Esophagus muscularis mucosa (tissue), 4 donors: ENCODE results near the gene SPNS1. TPM values are rescaled to one million over a fixed set of nuclear protein-coding genes. Genes with fewer than 3 reads are reported as not detected.

Experiments
- DNase-seq: peaks from one replicate; pipeline ENCODE4 v3.0.0-alpha.2; 2017; ENCODE audit errors: extremely low spot score
- H3K27ac ChIP-seq, 4 donors: fragments of 200-600 bp; sonication (generic); replicated peaks in 1 of 4; 1 replicate in 3 of 4; 2 replicates in 1 of 4; pipeline ENCODE4 v1.5.1; 2016 to 2019; ENCODE audit warnings: mild to moderate bottlenecking in 1 of 4
- H3K27me3 ChIP-seq, 4 donors: fragments of 200-600 bp; sonication (generic); one replicate each; pipeline versions ENCODE4 v1.5.1 to v1.6.0; 2016 to 2019
- H3K36me3 ChIP-seq, 4 donors: fragments of 200-600 bp; sonication (generic); one replicate each; pipeline ENCODE4 v1.5.1; 2016 to 2019
- H3K4me1 ChIP-seq, 4 donors: fragments of 200-600 bp; sonication (generic); one replicate each; pipeline ENCODE4 v1.5.1; 2016 to 2019
- H3K4me3 ChIP-seq, 4 donors: fragments of 200-600 bp; sonication (generic); 1 replicate in 2 of 4; 2 replicates in 2 of 4; pipeline ENCODE4 v1.5.1; 2016 to 2019; ENCODE audit warnings: mild to moderate bottlenecking in 4 of 4, moderate library complexity in 1 of 4
- H3K9me3 ChIP-seq, 4 donors: fragments of 200-600 bp; sonication (generic); 1 replicate in 3 of 4; 2 replicates in 1 of 4; pipeline ENCODE4 v1.5.1; 2016 to 2019
- CTCF ChIP-seq, 3 experiments: fragments of 200-600 bp in 2 of 3; fragments of 450-650 bp in 1 of 3; sonication (generic) in 2 of 3; IDR thresholded peaks; one replicate each; pipeline ENCODE4 v1.5.1; 2017 to 2019; ENCODE audit warnings: antibody characterized with exemption in 3 of 3, mild to moderate bottlenecking in 2 of 3, moderate library complexity in 1 of 3
- EP300 ChIP-seq: sonication (generic); formaldehyde crosslinking; IDR thresholded peaks from one replicate; pipeline ENCODE4 v1.6.1; 2017; ENCODE audit warnings: antibody characterized with exemption
- POLR2A ChIP-seq: fragments of 450-650 bp; IDR thresholded peaks from one replicate; pipeline ENCODE4 v1.6.1; 2017; ENCODE audit warnings: antibody characterized with exemption, moderate library complexity, mild to moderate bottlenecking, low read depth
- POLR2AphosphoS5 ChIP-seq, 2 donors: sonication (generic); formaldehyde crosslinking; IDR thresholded peaks; one replicate each; pipeline ENCODE4 v1.6.1; 2017; ENCODE audit warnings: antibody characterized with exemption in 2 of 2
- WGBS: methylation state at CpG from one replicate; pipeline ENCODE4 v1.1.5; 2018; 5-methylcytosine and 5-hydroxymethylcytosine counted together
- intact Hi-C: fragments of 100-400 bp; cut with DNase I; formaldehyde crosslinking; loops from one replicate; pipeline ENCODE4 v1.15.1; 2023
- total RNA-seq, 4 donors: library from RNA; depleted of rRNA; stranded (reverse); fragments of >200 nt; gene quantifications; one replicate each; pipeline versions ENCODE4 v1.1.0 to v1.2.1, GENCODE V29; 2016

The SPNS1 gene
- total RNA-seq, 4 donors from 2014 or later: 12.9 to 36.0 (median 21.8) TPM

- no peak for DNase-seq
- peaks cover 0 to 11% (median 5%) of the 10 kb centered on the region in 4 donors for H3K9me3 ChIP-seq
- H3K36me3 ChIP-seq: peaks cover 51 to 100% (median 96%) of the 10 kb centered on the region in 4 donors
- H3K27me3 ChIP-seq: no peaks in the 10 kb centered on the region
- H3K4me1 ChIP-seq: no peaks in the 10 kb centered on the region
- WGBS: 74% methylated on average over 11 of the region's 12 CpGs
- TF ChIP-seq EP300: no peak
- TF ChIP-seq POLR2A: no peak
- TF ChIP-seq CTCF (IDR thresholded peaks at IDR 0.05): no peak
- no peak for TF ChIP-seq POLR2AphosphoS5 (IDR thresholded peaks at IDR 0.05)
- no peak overlapping the region for H3K27ac ChIP-seq
- intact Hi-C loops: no loop called here
- H3K4me3 ChIP-seq: no peak overlapping the region
These were observed 9.5 kb downstream of the SPNS1 start for GRCh38 chr16:28984091-28984490.

DNA sequence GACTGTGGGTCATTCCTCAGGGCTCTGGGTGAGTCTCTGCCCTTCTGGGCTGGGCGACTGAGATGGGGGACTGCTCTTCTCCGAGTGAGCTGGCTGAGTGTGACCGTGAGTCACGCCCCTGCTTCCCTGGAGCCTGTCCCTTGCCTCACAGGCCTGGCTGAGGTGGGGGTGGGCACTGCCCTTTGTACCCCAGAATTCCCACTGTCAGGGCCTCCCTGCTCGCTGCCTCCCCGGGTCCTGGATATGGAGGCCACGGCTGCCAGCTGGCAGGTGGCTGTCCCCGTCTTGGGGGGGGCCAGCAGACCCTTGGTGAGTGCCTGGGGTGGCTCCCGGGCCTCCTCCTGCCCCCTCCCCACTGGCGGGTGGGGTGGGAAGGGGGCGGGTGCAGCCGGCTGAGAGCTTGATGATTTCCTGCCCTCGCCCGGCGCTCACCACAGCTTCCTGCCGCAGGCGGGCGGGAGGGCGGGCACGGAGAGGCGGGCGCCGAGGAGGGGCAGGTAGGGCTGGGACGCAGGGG, 10.1 kb downstream of the SPNS1 start, which contains the start of gene LAT:
LAT (plus strand) TSS at position 434 of the 517 bp plus-strand sequence. CDS start 366 bp downstream, outside the sequence.
- no CpG with 5 or more reads among the region's 24 CpGs for WGBS
- Histone ChIP-seq H3K4me3 (peak within 1 kb of the TSS; percentile 7 to 37 (median 8)), H3K27me3 (no peaks in the 10 kb centered on the region), H3K36me3 (peaks cover 45 to 100% (median 94%) of the 10 kb centered on the region in 4 donors), H3K9me3 (peaks cover 0 to 11% (median 5%) of the 10 kb centered on the region in 4 donors), H3K4me1 (no peaks in the 10 kb centered on the region), H3K27ac (no peak within 1 kb of the TSS)
- intact Hi-C loops: no loop called here
- DNase-seq: no peak
- TF ChIP-seq POLR2A (no peak), EP300 (no peak), POLR2AphosphoS5 (IDR thresholded peaks at IDR 0.05) (no peak), CTCF (IDR thresholded peaks at IDR 0.05) (no peak)

DNA sequence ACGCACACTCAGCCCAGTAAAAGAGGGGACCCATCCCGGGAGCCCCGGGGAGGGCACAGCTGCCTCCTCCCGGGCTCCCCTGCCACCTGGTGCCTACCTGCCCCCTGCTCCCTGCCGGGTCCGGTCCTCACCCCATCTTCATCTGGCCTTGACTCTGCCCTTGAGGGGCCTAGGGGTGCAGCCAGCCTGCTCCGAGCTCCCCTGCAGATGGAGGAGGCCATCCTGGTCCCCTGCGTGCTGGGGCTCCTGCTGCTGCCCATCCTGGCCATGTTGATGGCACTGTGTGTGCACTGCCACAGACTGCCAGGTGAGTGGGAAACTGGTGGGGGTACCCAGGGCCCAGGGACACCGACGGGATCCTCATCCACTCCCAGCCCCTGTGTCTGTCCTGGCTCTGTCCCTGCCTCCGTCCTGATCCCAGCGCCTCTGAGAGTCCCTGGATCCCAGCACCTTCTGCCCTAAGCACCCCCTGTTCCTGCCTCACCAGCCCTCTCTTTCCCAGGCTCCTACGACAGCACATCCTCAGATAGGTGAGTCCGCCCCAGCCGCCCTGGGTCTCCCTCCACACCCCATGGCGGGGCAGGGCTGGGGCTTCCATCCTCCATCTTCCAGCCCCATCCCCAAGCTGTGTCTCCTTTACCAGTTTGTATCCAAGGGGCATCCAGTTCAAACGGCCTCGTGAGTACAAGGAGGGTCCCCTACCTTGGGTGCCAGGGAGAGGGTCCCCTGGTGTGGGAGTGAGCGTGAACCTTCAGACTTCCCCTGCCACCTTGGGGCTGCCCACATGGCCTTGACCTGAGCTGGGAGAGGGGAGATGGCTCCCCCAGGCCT, 10.8 kb downstream of the SPNS1 start:
- Histone ChIP-seq H3K9me3 (peaks cover 0 to 11% (median 5%) of the 10 kb centered on the region in 4 donors), H3K36me3 (peaks cover 40 to 100% (median 91%) of the 10 kb centered on the region in 4 donors), H3K4me1 (no peaks in the 10 kb centered on the region), H3K27ac (no peak overlapping the region), H3K4me3 (peak overlapping the region; percentile 7 to 37 (median 8)), H3K27me3 (no peaks in the 10 kb centered on the region)
- no peak for DNase-seq
- 96% methylated on average over 6 of the region's 19 CpGs for WGBS
- intact Hi-C loops: no loop called here
- TF ChIP-seq CTCF (IDR thresholded peaks at IDR 0.05) (no peak), POLR2AphosphoS5 (IDR thresholded peaks at IDR 0.05) (no peak), POLR2A (no peak), EP300 (no peak)

DNA sequence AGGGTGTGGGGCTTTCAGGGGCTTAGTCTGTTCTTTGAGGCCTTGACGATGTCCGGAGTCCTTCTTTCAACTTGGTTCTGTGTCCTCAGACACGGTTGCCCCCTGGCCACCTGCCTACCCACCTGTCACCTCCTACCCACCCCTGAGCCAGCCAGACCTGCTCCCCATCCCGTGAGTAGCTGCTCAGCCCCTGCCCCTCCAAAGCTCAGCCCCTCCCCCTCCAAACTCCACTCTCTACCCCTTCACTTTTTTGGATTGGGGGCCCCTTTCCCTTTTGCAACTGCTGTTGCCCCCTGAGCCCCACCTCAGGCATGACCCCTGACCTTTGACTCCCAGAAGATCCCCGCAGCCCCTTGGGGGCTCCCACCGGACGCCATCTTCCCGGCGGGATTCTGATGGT, 11.5 kb downstream of the SPNS1 start:
- H3K27me3 ChIP-seq: no peaks in the 10 kb centered on the region
- peaks cover 33 to 98% (median 85%) of the 10 kb centered on the region in 4 donors for H3K36me3 ChIP-seq
- no peak for DNase-seq
- H3K27ac ChIP-seq: no peak overlapping the region
- intact Hi-C loops: no loop called here
- H3K4me1 ChIP-seq: no peaks in the 10 kb centered on the region
- TF ChIP-seq EP300 (no peak), POLR2A (no peak), CTCF (IDR thresholded peaks at IDR 0.05) (no peak), POLR2AphosphoS5 (IDR thresholded peaks at IDR 0.05) (no peak)
- peak overlapping the region in 1 of 4 donors; percentile 8 for H3K4me3 ChIP-seq
- peaks cover 0 to 11% (median 5%) of the 10 kb centered on the region in 4 donors for H3K9me3 ChIP-seq
- WGBS: 100% methylated on average over 6 of the region's 9 CpGs
